Activated CD4-positive, alpha-beta T cell treated with anti-CD3 and anti-CD28 coated beads for 36 hours (primary cell): ENCODE data around the gene ADARB2. TPM values are rescaled to one million over a fixed set of nuclear protein-coding genes. Genes with fewer than 3 reads are reported as not detected.

Experiments
- ATAC-seq: fragments of 200-7000 bp; cut with Tn5 transposase; one replicate; pipeline ENCODE4 v1.10.0; 2021; ENCODE audit warnings: mild to moderate bottlenecking, moderate library complexity
- CTCF ChIA-PET: fragments of 350-600 bp; sonication (Branson Sonifier 250); formaldehyde crosslinking; loops from one replicate; lab custom pipeline; 2021; ENCODE audit warnings: antibody characterized with exemption; lab: Charles Lee
- POLR2A ChIA-PET: fragments of 350-600 bp; sonication (Branson Sonifier 250); formaldehyde crosslinking; loops from one replicate; lab custom pipeline; 2021; ENCODE audit warnings: antibody characterized with exemption, inconsistent platforms; lab: Charles Lee
- DNase-seq: peaks from one replicate; pipeline ENCODE4 v3.0.0-alpha.2; 2020
- H3K27ac Mint-ChIP-seq: one replicate; pipeline ENCODE4 v1.8.0; 2021; ENCODE audit warnings: mixed read lengths
- H3K27me3 Mint-ChIP-seq: one replicate; pipeline ENCODE4 v1.8.0; 2021; ENCODE audit warnings: mixed read lengths
- H3K36me3 Mint-ChIP-seq: one replicate; pipeline ENCODE4 v1.8.0; 2021; ENCODE audit warnings: low read depth, mixed read lengths
- H3K4me1 Mint-ChIP-seq: one replicate; pipeline ENCODE4 v1.8.0; 2021; ENCODE audit warnings: mixed read lengths
- H3K4me3 Mint-ChIP-seq: one replicate; pipeline ENCODE4 v1.8.0; 2021; ENCODE audit warnings: mild to moderate bottlenecking, moderate library complexity, mixed read lengths
- H3K9me3 Mint-ChIP-seq: one replicate; pipeline ENCODE4 v1.8.0; 2021; ENCODE audit warnings: low read depth, mixed read lengths
- intact Hi-C, 2 experiments: fragments of 100-400 bp; cut with DNase I in 1 of 2; cut with micrococcal nuclease in 1 of 2; formaldehyde crosslinking; loops; one replicate each; pipeline versions ENCODE4 v1.14.2 to v1.15.1; 2022 to 2024; cut with DNase I, micrococcal nuclease
- total RNA-seq, 2 experiments: library from RNA; stranded (reverse); gene quantifications; one replicate each; pipeline ENCODE4 v1.2.3, GENCODE V29; 2021

The ADARB2 gene
- total RNA-seq, 2 experiments from 2014 or later: not detected

- Mint-ChIP-seq H3K36me3 (no peaks in the 10 kb centered on the region), H3K27me3 (peaks cover 6% of the 10 kb centered on the region), H3K27ac (no peak overlapping the region), H3K9me3 (no peaks in the 10 kb centered on the region), H3K4me3 (no peak overlapping the region), H3K4me1 (no peaks in the 10 kb centered on the region)
- intact Hi-C loops: no loop called here
- ATAC-seq: no peak
- CTCF ChIA-PET: interaction anchor here (0.6 kb wide), 1 partner anchor 69 kb away, joined by 3 read pairs; no protein-coding TSS in a partner anchor
- no peak for DNase-seq
- POLR2A ChIA-PET: no interaction called here
These were observed 250.3 kb downstream of the ADARB2 start for GRCh38 chr10:1486841-1487687.

GRCh38 chr10:1485357-1485756, 252.0 kb downstream of the ADARB2 start:
- H3K27me3 Mint-ChIP-seq: peaks cover 6% of the 10 kb centered on the region
- CTCF ChIA-PET: no interaction called here
- no peaks in the 10 kb centered on the region for H3K4me1 Mint-ChIP-seq
- intact Hi-C loops: no loop called here
- DNase-seq: no peak
- H3K36me3 Mint-ChIP-seq: no peaks in the 10 kb centered on the region
- no peak overlapping the region for H3K4me3 Mint-ChIP-seq
- H3K27ac Mint-ChIP-seq: no peak overlapping the region
- H3K9me3 Mint-ChIP-seq: no peaks in the 10 kb centered on the region
- no peak for ATAC-seq
- POLR2A ChIA-PET: no interaction called here

GRCh38 chr10:1483826-1484225, 253.5 kb downstream of the ADARB2 start:
- ATAC-seq (no peak), DNase-seq (no peak)
- Mint-ChIP-seq H3K27me3 (peaks cover 6% of the 10 kb centered on the region), H3K4me1 (no peaks in the 10 kb centered on the region), H3K4me3 (no peak overlapping the region), H3K36me3 (no peaks in the 10 kb centered on the region), H3K9me3 (no peaks in the 10 kb centered on the region), H3K27ac (no peak overlapping the region)
- ChIA-PET POLR2A (no interaction called here), CTCF (no interaction called here)
- intact Hi-C loops: no loop called here

GRCh38 chr10:1483246-1483645, 254.1 kb downstream of the ADARB2 start:
- intact Hi-C loops: no loop called here
- no peak for DNase-seq
- ChIA-PET POLR2A (no interaction called here), CTCF (interaction anchor here (0.5 to 0.6 kb wide), 2 partner anchors 18 to 90 kb away, joined by 3 read pairs; no protein-coding TSS in a partner anchor)
- Mint-ChIP-seq H3K27ac (no peak overlapping the region), H3K9me3 (peaks cover 2% of the 10 kb centered on the region), H3K4me1 (no peaks in the 10 kb centered on the region), H3K4me3 (no peak overlapping the region), H3K36me3 (no peaks in the 10 kb centered on the region), H3K27me3 (peaks cover 7% of the 10 kb centered on the region)
- ATAC-seq: no peak

- CTCF ChIA-PET: no interaction called here
- no peak overlapping the region for H3K27ac Mint-ChIP-seq
- no peaks in the 10 kb centered on the region for H3K36me3 Mint-ChIP-seq
- POLR2A ChIA-PET: no interaction called here
- peaks cover 2% of the 10 kb centered on the region for H3K9me3 Mint-ChIP-seq
- no peak for ATAC-seq
- H3K27me3 Mint-ChIP-seq: peaks cover 8% of the 10 kb centered on the region
- intact Hi-C loops: no loop called here
- no peak overlapping the region for H3K4me3 Mint-ChIP-seq
- no peaks in the 10 kb centered on the region for H3K4me1 Mint-ChIP-seq
- no peak for DNase-seq
These were observed 259.7 kb downstream of the ADARB2 start for GRCh38 chr10:1477578-1477977.

- Mint-ChIP-seq H3K36me3 (no peaks in the 10 kb centered on the region), H3K27me3 (peaks cover 6% of the 10 kb centered on the region), H3K4me3 (no peak overlapping the region), H3K9me3 (peaks cover 2% of the 10 kb centered on the region), H3K27ac (no peak overlapping the region), H3K4me1 (no peaks in the 10 kb centered on the region)
- DNase-seq (no peak), ATAC-seq (no peak)
- ChIA-PET CTCF (no interaction called here), POLR2A (no interaction called here)
- intact Hi-C loops: no loop called here
These were observed 260.9 kb downstream of the ADARB2 start for GRCh38 chr10:1476455-1476803.

GRCh38 chr10:1475771-1476454, 261.4 kb downstream of the ADARB2 start:
- Mint-ChIP-seq H3K36me3 (no peaks in the 10 kb centered on the region), H3K27me3 (peaks cover 6% of the 10 kb centered on the region), H3K4me1 (no peaks in the 10 kb centered on the region), H3K27ac (no peak overlapping the region), H3K4me3 (no peak overlapping the region), H3K9me3 (peaks cover 2% of the 10 kb centered on the region)
- no peak for ATAC-seq
- POLR2A ChIA-PET: no interaction called here
- CTCF ChIA-PET: interaction anchor here (0.6 kb wide), 1 partner anchor 1567 kb away, joined by 3 read pairs; no protein-coding TSS in a partner anchor
- DNase-seq: no peak
- intact Hi-C loops: no loop called here

GRCh38 chr10:1475098-1475591, 262.2 kb downstream of the ADARB2 start:
- Mint-ChIP-seq H3K9me3 (peaks cover 2% of the 10 kb centered on the region), H3K36me3 (no peaks in the 10 kb centered on the region), H3K4me1 (no peaks in the 10 kb centered on the region), H3K27ac (no peak overlapping the region), H3K4me3 (no peak overlapping the region), H3K27me3 (peaks cover 6% of the 10 kb centered on the region)
- ChIA-PET CTCF (interaction anchor here (0.6 kb wide), 1 partner anchor 1568 kb away, joined by 3 read pairs; no protein-coding TSS in a partner anchor), POLR2A (no interaction called here)
- DNase-seq: no peak
- intact Hi-C loops: no loop called here
- ATAC-seq: no peak

- intact Hi-C loops: no loop called here
- H3K4me3 Mint-ChIP-seq: no peak overlapping the region
These were observed 262.8 kb downstream of the ADARB2 start for GRCh38 chr10:1474376-1475097.

GRCh38 chr10:1473874-1474273, 263.5 kb downstream of the ADARB2 start:
- ATAC-seq: no peak
- intact Hi-C loops: no loop called here
- H3K4me1 Mint-ChIP-seq: no peaks in the 10 kb centered on the region
- no peak overlapping the region for H3K27ac Mint-ChIP-seq
- peaks cover 6% of the 10 kb centered on the region for H3K27me3 Mint-ChIP-seq
- no peak for DNase-seq
- peaks cover 2% of the 10 kb centered on the region for H3K9me3 Mint-ChIP-seq
- no peaks in the 10 kb centered on the region for H3K36me3 Mint-ChIP-seq
- ChIA-PET POLR2A (no interaction called here), CTCF (interaction anchor here (0.6 to 0.7 kb wide), 2 partner anchors 149 to 340 kb away, joined by 3 to 4 read pairs; no protein-coding TSS in a partner anchor)
- no peak overlapping the region for H3K4me3 Mint-ChIP-seq

More at GRCh38 chr10:1474376-1475097, 262.8 kb downstream of the ADARB2 start:
- POLR2A ChIA-PET: no interaction called here
- Mint-ChIP-seq H3K4me1 (no peaks in the 10 kb centered on the region), H3K27me3 (peaks cover 6% of the 10 kb centered on the region), H3K27ac (no peak overlapping the region), H3K9me3 (peaks cover 2% of the 10 kb centered on the region), H3K36me3 (no peaks in the 10 kb centered on the region)
- CTCF ChIA-PET: interaction anchor here (0.7 kb wide), 1 partner anchor 341 kb away, joined by 3 read pairs; no protein-coding TSS in a partner anchor
- no peak for DNase-seq
- no peak for ATAC-seq
